GM19035 (cell line): ENCODE measurements around the gene SYCP2L.
"Not testable (repeated sequence)": the region's sequence is repeated elsewhere in the genome, so short reads cannot be mapped to it uniquely, and the experiment has no call there.

Experiments used
- ATAC-seq: cut with Tn5 transposase; IDR thresholded peaks from one replicate; pipeline ENCODE4 v1.9.1; 2021; ENCODE audit not compliant: unreplicated experiment

SYCP2L gene

DNA sequence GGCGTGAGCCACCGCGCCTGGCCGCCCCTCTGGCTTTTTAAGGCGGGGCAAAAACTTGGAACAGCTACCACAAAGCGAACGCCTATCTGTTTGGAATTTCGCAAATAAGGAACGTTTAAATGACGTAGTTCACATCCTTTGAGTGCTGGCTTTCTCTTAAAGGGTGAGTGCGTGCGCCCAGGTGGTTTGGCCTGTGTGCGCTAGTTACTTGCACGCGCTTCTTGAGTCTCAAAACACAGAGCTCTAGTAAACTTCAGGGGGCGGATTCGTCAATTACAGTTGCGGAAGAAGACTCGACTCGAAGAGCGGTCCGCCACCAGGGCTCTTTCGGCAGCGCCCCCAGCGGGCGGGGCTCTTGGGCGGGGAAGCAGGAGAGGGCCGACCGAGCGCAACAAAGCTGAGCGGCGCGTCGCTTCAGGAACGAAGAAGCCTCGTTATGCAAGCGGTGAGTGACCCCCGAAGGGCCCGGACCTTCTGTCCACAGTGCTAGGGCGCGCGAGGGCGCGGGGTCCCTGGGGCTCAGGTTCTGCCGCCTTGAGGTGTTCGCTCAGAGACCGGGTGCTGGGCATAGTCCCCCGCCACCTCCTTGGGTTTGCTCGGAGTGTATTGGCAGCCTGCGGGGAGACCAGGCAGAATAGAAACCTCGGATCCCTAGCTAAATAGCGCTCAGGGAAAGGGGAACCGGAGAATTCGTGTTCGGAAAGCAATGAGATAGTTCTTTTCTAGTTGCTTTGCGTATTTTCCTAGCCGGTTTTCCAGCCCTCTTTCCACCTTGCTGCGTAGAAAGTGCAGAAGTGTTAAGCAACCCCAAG lies at the start of gene SYCP2L:
TSS of gene SYCP2L (plus strand) at position 362 of the 812 bp plus-strand sequence. CDS start at position 437, 75 bp downstream.
- ATAC-seq: no peak

- no peak for ATAC-seq
These were observed 49.2 kb upstream of the SYCP2L start for GRCh38 chr6:10837622-10837994.

- peak; percentile 88 for ATAC-seq
These were observed 48.7 kb upstream of the SYCP2L start, which contains the start of gene MAK for GRCh38 chr6:10837995-10838793. TSS of gene MAK (minus strand) at chr6:10838539. CDS start at chr6:10830648, 7,891 bp downstream.

DNA sequence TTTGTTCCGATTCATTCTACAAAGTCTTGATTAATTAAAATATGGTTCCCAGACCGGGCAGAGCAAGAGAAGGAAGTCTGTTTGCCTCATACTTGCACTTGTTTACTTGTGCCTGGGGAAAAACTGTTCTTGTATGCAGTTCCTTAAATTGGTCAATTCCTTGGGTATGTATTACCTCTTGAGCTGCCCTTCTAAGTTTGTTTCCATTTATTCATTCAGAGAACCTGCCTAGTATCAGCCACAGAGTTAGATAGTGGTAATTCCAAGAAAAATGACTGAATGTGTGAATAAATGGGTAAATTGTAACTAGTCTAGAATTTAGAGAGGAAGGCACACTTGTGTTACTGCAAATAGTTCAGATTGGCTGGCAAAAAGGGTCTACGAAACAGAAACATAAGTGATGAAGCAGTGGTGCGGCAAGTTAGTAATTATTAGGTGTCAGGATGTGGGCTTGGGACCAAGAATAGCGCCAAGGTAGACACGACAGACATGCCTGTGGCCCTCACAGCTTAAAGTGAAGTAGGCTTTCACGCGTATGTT lies 48.0 kb upstream of the SYCP2L start:
- ATAC-seq: peak; percentile 61

GRCh38 chr6:10843554-10843953 lies 43.3 kb upstream of the SYCP2L start:
- no peak for ATAC-seq

GRCh38 chr6:10847684-10848083 lies 39.2 kb upstream of the SYCP2L start:
- ATAC-seq: no peak

DNA sequence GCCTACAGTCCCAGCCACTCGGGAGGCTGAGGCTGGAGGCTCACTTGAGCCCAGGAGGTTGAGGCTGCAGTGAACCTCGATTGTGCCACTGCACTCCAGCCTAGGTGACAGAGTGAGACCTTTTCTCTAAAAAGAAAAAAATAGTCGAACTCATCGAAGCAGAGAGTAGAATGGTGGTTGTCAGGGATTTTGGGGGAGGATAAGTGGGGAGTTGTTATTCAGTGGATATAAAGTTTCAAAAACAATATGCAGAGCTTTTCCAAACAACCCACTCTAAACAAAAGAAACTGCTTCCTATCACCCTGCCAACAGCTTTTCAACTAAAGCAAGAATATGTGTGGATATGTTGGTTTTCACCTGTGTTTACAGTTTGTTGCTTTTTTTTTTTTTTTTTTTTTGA lies 37.0 kb upstream of the SYCP2L start:
- no peak for ATAC-seq

GRCh38 chr6:10850728-10851127 lies 36.1 kb upstream of the SYCP2L start:
- no peak for ATAC-seq

DNA sequence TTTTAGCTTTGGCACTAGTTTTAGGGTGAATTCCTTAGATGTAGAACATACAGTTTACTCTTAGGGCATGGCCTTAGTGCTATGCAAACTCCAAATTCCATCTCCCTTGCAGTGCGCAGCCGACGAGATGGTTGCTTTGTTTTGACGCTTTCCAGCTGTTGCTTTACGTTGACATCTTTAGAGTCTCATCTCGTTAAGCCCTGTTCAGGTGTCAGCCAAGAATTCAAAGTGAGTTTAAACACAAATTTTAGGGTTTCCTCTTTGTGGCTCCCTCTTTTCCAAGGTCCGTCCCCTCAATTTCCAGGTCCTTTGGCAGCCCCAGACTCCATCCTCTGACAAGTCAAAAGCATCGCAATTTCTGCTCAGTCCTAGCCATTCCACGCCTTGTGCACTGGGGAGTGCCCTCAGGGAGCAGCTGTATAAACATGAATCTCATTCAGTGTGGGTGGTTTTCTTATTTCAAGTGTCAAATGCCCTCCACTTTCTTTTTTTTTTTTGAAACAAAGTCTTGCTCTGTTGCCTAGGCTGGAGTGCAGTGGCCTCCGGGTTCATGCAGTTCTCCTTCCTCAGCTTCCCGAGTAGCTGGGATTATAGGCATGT lies 34.4 kb upstream of the SYCP2L start:
- ATAC-seq: no peak

DNA sequence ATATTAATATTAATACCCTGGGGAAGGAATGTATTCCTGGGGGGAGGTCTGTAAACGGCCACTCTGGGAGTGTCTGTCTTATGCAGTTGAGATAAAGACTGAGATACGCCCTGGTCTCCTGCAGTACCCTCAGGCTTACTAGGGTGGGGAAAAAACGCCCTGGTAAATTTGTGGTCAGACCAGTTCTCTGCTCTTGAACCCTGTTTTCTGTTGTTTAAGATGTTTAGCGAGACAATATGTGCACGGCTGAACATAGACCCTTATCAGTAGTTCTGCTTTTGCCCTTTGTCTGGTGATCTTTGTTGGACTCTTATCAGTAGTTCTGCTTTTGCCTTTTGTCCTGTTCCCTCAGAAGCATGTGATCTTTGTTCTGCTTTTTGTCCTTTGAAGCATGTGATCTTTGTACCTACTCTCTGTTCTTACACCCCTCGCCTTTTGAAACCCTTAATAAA lies 33.0 kb upstream of the SYCP2L start:
- ATAC-seq: not testable (repeated sequence)

DNA sequence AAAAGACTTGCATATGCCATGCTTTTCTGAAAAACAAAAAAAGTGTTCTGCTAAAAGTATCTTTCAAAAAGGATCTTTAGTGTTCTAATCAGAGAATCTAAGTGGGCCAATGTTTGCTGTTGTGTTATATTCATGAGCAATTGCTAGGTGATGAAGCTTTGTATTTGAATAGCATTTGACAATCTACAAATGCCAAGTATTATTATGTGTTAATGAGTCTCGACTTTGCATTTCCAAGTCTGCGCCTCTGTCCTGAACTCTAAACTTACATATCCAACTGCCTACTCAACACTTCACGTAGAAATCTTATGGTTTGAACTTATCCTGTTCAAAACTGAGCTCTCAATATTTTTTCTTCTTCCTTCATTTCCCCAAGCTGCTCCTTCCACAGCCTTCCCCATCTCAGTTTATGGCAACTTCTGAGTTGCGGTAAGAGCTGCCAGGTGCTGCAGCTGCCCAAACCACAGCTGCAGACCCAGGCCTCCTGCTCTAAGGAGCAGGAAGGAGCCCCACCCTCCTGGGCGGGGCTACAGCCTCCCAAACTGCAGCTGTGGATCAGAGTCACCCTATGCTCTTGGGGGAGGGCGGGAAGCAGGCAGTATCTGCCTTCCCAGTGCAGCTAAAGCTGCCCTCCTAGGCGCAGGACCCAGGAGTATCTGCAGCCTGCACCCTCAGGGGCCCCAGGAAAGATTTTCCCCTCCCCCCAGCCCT lies 31.8 kb upstream of the SYCP2L start:
- ATAC-seq: no peak

GRCh38 chr6:10857259-10857658 lies 29.6 kb upstream of the SYCP2L start:
- ATAC-seq: no peak

- ATAC-seq: no peak
These were observed 25.8 kb upstream of the SYCP2L start for GRCh38 chr6:10861086-10861485.

GRCh38 chr6:10862361-10862760 lies 24.5 kb upstream of the SYCP2L start:
- no peak for ATAC-seq

- ATAC-seq: not testable (repeated sequence)
These were observed 23.8 kb upstream of the SYCP2L start for GRCh38 chr6:10863031-10863430.

DNA sequence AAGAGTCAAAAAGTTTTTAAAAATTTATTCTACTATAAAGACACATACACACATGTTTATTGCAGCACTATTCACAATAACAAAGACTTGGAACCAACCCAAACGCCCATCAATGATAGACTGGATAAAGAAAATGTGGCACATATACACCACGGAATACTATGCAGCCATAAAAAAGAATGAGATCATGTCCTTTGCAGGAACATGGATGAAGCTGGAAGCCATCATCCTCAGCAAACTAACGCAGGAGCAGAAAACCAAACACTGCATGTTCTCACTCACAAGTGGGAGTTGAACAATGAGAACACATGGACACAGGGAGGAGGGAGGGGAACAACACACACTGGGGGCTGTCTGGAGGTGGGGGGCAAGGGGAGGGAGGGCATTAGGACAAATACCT lies 20.1 kb upstream of the SYCP2L start:
- ATAC-seq: not testable (repeated sequence)

GRCh38 chr6:10867952-10868351 lies 18.9 kb upstream of the SYCP2L start:
- no peak for ATAC-seq

GRCh38 chr6:10873374-10873773 lies 13.5 kb upstream of the SYCP2L start:
- no peak for ATAC-seq

DNA sequence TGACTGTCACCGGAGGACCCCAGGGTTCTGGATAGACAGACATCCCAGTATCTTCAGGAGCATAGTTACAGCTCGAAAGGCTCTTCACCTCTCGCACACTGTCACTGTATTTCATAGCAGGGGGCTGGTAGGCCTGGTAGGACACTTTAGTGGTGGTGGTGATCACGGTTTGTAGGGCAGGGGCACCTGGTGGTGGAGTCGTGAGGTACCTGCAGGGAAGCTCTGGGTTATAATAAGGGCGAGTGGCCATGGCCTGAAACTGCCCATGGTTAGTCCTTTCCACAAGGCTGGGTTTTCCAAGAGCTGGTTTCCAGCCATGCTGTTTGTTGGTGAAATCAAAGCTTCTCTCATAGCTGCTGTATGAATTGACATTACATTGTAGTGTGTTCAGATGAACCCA lies 12.6 kb upstream of the SYCP2L start:
- no peak for ATAC-seq

- ATAC-seq: no peak
These were observed 11.8 kb upstream of the SYCP2L start for GRCh38 chr6:10875026-10875425.

GRCh38 chr6:10877012-10877411 lies 9.8 kb upstream of the SYCP2L start:
- ATAC-seq: no peak
